Stimulated activated memory B cell treated with anti-CD40 and anti-IgM and Interleukin-4, amounts not matched to agents 10 μg/mL and 1 μg/mL and 100 μg/mL, for 72 hours (primary cell): ENCODE results near the gene MTLN.
A peak's percentile ranks its signal among the peaks of the same experiment; 100 is the strongest.
"Not testable (repeated sequence)": the region's sequence is repeated elsewhere in the genome, so short reads cannot be mapped to it uniquely, and the experiment has no call there.

Experiments
- ATAC-seq: fragments of 150-1000 bp; cut with Tn5 transposase; 2 replicates; pipeline ENCODE4 v1.10.0; 2021
- H3K27ac Mint-ChIP-seq: one replicate; pipeline ENCODE4 v1.8.0; 2022; ENCODE audit warnings: mild to moderate bottlenecking, mixed read lengths
- H3K27me3 Mint-ChIP-seq: one replicate; pipeline ENCODE4 v1.8.0; 2022; ENCODE audit warnings: mixed read lengths
- H3K36me3 Mint-ChIP-seq: one replicate; pipeline ENCODE4 v1.8.0; 2022; ENCODE audit warnings: mixed read lengths
- H3K4me1 Mint-ChIP-seq: one replicate; pipeline ENCODE4 v1.8.0; 2022; ENCODE audit warnings: mixed read lengths
- H3K4me3 Mint-ChIP-seq: one replicate; pipeline ENCODE4 v1.8.0; 2022; ENCODE audit warnings: mild to moderate bottlenecking, moderate library complexity, mixed read lengths
- H3K9me3 Mint-ChIP-seq: one replicate; pipeline ENCODE4 v1.8.0; 2022; ENCODE audit warnings: mixed read lengths

Gene MTLN

GRCh38 chr2:110211938-110212858 lies at the start of gene MTLN:
Gene MTLN, minus strand, starts transcription at chr2:110212547. Its CDS starts 22 bp downstream, at chr2:110212525.
- H3K4me1 Mint-ChIP-seq, result peaks cover 11% of the 10 kb centered on the region
- H3K27ac Mint-ChIP-seq, result peak within 1 kb of the TSS; percentile 86
- H3K9me3 Mint-ChIP-seq, result no peaks in the 10 kb centered on the region
- H3K36me3 Mint-ChIP-seq, result peaks cover 22% of the 10 kb centered on the region
- H3K27me3 Mint-ChIP-seq, result peaks cover 16% of the 10 kb centered on the region
- ATAC-seq, result peak; percentile 92
- H3K4me3 Mint-ChIP-seq, result peak within 1 kb of the TSS; percentile 92

GRCh38 chr2:110261910-110262309 lies 49.6 kb upstream of the MTLN start:
- not testable (repeated sequence) for H3K9me3 Mint-ChIP-seq, H3K27me3 Mint-ChIP-seq, H3K4me1 Mint-ChIP-seq, ATAC-seq, H3K27ac Mint-ChIP-seq, H3K4me3 Mint-ChIP-seq, H3K36me3 Mint-ChIP-seq

- not testable (repeated sequence) for H3K27me3 Mint-ChIP-seq, H3K4me1 Mint-ChIP-seq, ATAC-seq
Observed at GRCh38 chr2:110248081-110248795, 35.9 kb upstream of the MTLN start.

GRCh38 chr2:110245488-110246435 lies 33.4 kb upstream of the MTLN start:
- H3K27ac Mint-ChIP-seq, H3K36me3 Mint-ChIP-seq, ATAC-seq, H3K4me3 Mint-ChIP-seq, H3K4me1 Mint-ChIP-seq, H3K9me3 Mint-ChIP-seq, H3K27me3 Mint-ChIP-seq: not testable (repeated sequence)

More at GRCh38 chr2:110248081-110248795, 35.9 kb upstream of the MTLN start:
- not testable (repeated sequence) for H3K27ac Mint-ChIP-seq, H3K4me3 Mint-ChIP-seq, H3K9me3 Mint-ChIP-seq, H3K36me3 Mint-ChIP-seq

- not testable (repeated sequence) for H3K4me3 Mint-ChIP-seq, H3K36me3 Mint-ChIP-seq, H3K27ac Mint-ChIP-seq, ATAC-seq, H3K9me3 Mint-ChIP-seq, H3K4me1 Mint-ChIP-seq, H3K27me3 Mint-ChIP-seq
Observed at GRCh38 chr2:110243283-110243682, 30.9 kb upstream of the MTLN start.

GRCh38 chr2:110234514-110234913 lies 22.2 kb upstream of the MTLN start:
- H3K36me3 Mint-ChIP-seq, H3K27me3 Mint-ChIP-seq, H3K9me3 Mint-ChIP-seq, H3K4me1 Mint-ChIP-seq, H3K27ac Mint-ChIP-seq, H3K4me3 Mint-ChIP-seq, ATAC-seq: not testable (repeated sequence)

GRCh38 chr2:110229886-110230285 lies 17.5 kb upstream of the MTLN start:
- not testable (repeated sequence) for H3K9me3 Mint-ChIP-seq, H3K4me3 Mint-ChIP-seq, ATAC-seq, H3K27ac Mint-ChIP-seq, H3K36me3 Mint-ChIP-seq, H3K4me1 Mint-ChIP-seq
- peaks cover 22% of the 10 kb centered on the region for H3K27me3 Mint-ChIP-seq

- not testable (repeated sequence) for H3K36me3 Mint-ChIP-seq, ATAC-seq, H3K27ac Mint-ChIP-seq, H3K4me1 Mint-ChIP-seq, H3K4me3 Mint-ChIP-seq, H3K9me3 Mint-ChIP-seq
- peaks cover 54% of the 10 kb centered on the region for H3K27me3 Mint-ChIP-seq
Observed at GRCh38 chr2:110222626-110223025, 10.3 kb upstream of the MTLN start.

- Mint-ChIP-seq H3K36me3 (no peaks in the 10 kb centered on the region), H3K4me1 (no peaks in the 10 kb centered on the region), H3K27ac (no peak overlapping the region), H3K9me3 (no peaks in the 10 kb centered on the region), H3K4me3 (no peak overlapping the region), H3K27me3 (peaks cover 47% of the 10 kb centered on the region)
- no peak for ATAC-seq
Observed at GRCh38 chr2:110221938-110222337, 9.6 kb upstream of the MTLN start.

GRCh38 chr2:110220190-110220564 lies 7.8 kb upstream of the MTLN start:
- H3K27me3 Mint-ChIP-seq, result peaks cover 54% of the 10 kb centered on the region
- H3K36me3 Mint-ChIP-seq, result no peaks in the 10 kb centered on the region
- H3K4me3 Mint-ChIP-seq, result no peak overlapping the region
- no peaks in the 10 kb centered on the region for H3K9me3 Mint-ChIP-seq
- no peak overlapping the region for H3K27ac Mint-ChIP-seq
- no peak for ATAC-seq
- no peaks in the 10 kb centered on the region for H3K4me1 Mint-ChIP-seq

- Mint-ChIP-seq H3K36me3 (no peaks in the 10 kb centered on the region), H3K9me3 (no peaks in the 10 kb centered on the region), H3K27ac (no peak overlapping the region), H3K27me3 (peaks cover 54% of the 10 kb centered on the region), H3K4me3 (no peak overlapping the region), H3K4me1 (no peaks in the 10 kb centered on the region)
- ATAC-seq, result no peak
Observed at GRCh38 chr2:110219496-110220189, 7.3 kb upstream of the MTLN start.

- H3K9me3 Mint-ChIP-seq, H3K36me3 Mint-ChIP-seq, H3K4me1 Mint-ChIP-seq, H3K27ac Mint-ChIP-seq, ATAC-seq, H3K4me3 Mint-ChIP-seq: not testable (repeated sequence)
- H3K27me3 Mint-ChIP-seq, result peaks cover 54% of the 10 kb centered on the region
Observed at GRCh38 chr2:110218889-110219288, 6.5 kb upstream of the MTLN start.

- H3K36me3 Mint-ChIP-seq, result no peaks in the 10 kb centered on the region
- H3K27me3 Mint-ChIP-seq, result peaks cover 49% of the 10 kb centered on the region
- ATAC-seq, result no peak
- no peak overlapping the region for H3K4me3 Mint-ChIP-seq
- H3K27ac Mint-ChIP-seq, result no peak overlapping the region
- H3K4me1 Mint-ChIP-seq, result no peaks in the 10 kb centered on the region
- H3K9me3 Mint-ChIP-seq, result no peaks in the 10 kb centered on the region
Observed at GRCh38 chr2:110216803-110217202, 4.5 kb upstream of the MTLN start.

- ATAC-seq, result no peak
- H3K9me3 Mint-ChIP-seq, result no peaks in the 10 kb centered on the region
- H3K4me3 Mint-ChIP-seq, result no peak overlapping the region
- H3K27me3 Mint-ChIP-seq, result peaks cover 47% of the 10 kb centered on the region
- no peaks in the 10 kb centered on the region for H3K4me1 Mint-ChIP-seq
- H3K27ac Mint-ChIP-seq, result no peak overlapping the region
- no peaks in the 10 kb centered on the region for H3K36me3 Mint-ChIP-seq
Observed at GRCh38 chr2:110216199-110216598, 3.9 kb upstream of the MTLN start.
